CD4-positive, alpha-beta T cell treated with Interleukin-4 for 4 hours (primary cell): Measurements from ENCODE around the gene HPS4.
A peak's percentile ranks its signal among the peaks of the same experiment; 100 is the strongest.

Experiments
- DNase-seq: peaks from one replicate; pipeline ENCODE4 v3.0.0-alpha.2; 2020

Gene HPS4

GRCh38 chr22:26463101-26463661 lies 20.4 kb downstream of the HPS4 start:
- DNase-seq, result no peak

- no peak for DNase-seq
Measured at GRCh38 chr22:26462641-26463040, 20.9 kb downstream of the HPS4 start.

GRCh38 chr22:26462051-26462450 lies 21.5 kb downstream of the HPS4 start:
- no peak for DNase-seq

- peak; percentile 44 for DNase-seq
Measured at GRCh38 chr22:26461188-26461810, 22.3 kb downstream of the HPS4 start.

DNA sequence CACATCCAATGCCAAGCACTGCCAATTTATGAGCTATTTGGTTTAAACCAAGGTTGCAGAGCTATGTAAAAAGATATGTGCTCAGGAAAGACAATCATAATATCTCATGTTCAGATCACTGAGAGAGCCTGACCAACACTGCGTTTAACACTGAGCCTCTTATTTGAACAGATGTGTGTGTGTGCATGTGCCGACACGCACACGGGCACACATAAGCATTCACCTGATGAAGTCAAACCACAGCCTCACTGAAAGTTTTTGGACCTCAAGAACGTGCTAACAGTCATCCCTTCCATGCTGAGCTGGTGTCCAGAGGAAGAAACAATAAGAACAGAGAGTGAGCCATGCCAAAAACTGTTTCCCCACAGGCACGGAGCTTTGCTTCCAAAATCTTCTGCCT lies 23.4 kb downstream of the HPS4 start:
- no peak for DNase-seq

DNA sequence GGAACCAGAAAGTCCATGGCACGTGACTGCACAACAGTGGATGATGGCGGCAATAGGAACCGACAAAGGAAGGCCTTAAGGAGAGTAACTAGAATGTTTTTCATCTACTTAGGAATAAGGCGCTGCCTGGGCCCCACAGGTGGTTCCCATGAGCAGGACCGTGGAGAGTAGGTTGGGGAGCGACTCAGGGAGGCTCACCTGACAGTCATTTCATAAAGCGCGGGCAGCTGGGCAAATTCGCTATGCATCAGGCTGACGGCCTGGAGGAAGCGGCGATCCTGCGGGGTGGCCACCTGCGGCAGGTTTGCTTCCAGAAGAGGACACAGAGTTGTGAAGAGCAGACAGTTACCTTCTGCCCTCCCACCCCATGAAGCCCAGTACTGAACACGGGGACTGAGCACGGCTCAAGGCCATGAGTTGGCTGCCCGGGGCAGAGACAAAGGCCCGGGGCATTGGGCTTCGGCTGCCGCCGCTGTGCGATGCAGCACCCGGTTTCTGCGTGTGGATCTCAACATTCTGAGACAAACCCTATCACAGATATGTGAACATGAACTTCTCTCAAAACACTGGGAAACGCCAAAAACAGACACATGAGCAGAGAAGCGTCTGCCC lies 25.8 kb downstream of the HPS4 start:
- DNase-seq, result no peak

DNA sequence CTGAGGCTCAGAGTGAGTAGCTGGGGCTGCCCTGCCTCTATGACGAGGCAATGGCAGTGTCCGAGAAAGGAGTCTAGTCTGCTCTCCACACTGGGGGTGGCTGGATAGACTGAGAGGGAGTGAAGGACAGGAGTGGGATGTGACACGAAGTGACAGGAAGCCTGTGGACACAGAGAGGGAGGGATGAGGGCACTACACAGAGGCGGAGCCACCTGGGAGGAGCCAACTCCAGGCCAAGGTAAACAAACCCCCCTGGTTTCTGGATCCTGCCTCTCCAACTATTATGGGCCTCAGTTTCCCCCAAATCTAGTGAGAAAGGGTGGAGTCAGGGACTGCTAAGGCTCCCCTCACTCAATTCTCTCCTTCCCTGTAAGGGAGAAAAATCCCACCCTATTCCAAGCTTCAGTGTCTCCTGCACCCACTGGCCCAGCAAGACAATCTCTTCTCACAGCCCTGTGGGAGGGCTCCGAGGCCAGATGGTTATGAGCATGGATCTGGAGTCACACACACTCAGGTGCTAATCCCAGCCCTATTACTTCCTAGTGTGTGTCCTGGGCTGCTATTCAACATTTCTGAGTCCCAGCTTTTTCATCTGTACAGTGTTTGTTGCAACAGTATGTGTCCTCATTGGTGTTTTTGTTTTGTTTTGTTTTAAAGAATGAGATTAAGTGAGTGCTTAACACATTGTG lies 29.6 kb downstream of the HPS4 start:
- DNase-seq, result no peak

DNA sequence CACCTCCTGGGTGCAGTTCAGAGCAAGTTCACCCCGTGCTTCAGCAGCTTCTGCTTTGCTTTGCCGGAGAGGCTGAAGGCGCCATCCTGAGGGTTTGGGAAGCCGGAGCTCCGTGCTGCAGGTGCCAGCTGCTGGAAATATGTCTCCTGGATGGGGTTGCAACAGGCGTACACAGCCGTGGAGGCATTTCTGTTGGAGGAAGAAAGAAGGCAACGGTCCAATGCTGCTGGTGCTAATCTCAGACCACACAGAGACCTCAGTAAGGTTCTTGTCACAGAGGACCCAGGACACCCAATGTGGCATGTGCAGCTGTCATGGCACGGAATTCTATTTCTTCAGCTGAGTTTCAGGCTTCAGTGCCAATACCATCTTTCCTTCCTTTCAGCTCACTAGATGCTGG lies 30.4 kb downstream of the HPS4 start:
- no peak for DNase-seq

- no peak for DNase-seq
Measured at GRCh38 chr22:26452236-26453016, 31.2 kb downstream of the HPS4 start.

- DNase-seq, result no peak
Measured at GRCh38 chr22:26450453-26451185, 33.0 kb downstream of the HPS4 start.

DNA sequence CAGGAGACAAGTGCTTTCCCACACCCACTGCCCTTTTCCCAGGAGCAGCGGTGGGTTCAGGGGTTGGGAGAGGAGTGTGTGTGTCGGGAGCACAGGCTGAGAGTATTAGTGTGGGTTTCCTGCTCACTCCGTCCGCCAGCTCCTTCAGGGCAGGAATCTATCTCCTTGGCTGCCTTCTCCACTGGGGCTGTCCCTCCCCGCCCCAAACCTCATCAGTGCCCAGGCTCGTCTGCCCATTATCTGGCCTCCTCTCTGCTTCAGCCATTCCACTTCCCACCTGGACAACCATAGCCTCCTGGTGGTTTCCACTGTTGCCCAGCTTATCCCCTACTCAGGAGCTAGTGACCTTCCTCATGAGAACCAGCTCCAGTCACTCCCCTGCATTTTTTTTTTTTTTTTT lies 34.6 kb downstream of the HPS4 start:
- DNase-seq, result no peak

GRCh38 chr22:26448334-26448733 lies 35.2 kb downstream of the HPS4 start:
- DNase-seq, result no peak

- no peak for DNase-seq
Measured at GRCh38 chr22:26447584-26448329, 35.8 kb downstream of the HPS4 start.

- DNase-seq, result no peak
Measured at GRCh38 chr22:26446808-26447515, 36.6 kb downstream of the HPS4 start.

- no peak for DNase-seq
Measured at GRCh38 chr22:26445577-26446275, 37.9 kb downstream of the HPS4 start.

DNA sequence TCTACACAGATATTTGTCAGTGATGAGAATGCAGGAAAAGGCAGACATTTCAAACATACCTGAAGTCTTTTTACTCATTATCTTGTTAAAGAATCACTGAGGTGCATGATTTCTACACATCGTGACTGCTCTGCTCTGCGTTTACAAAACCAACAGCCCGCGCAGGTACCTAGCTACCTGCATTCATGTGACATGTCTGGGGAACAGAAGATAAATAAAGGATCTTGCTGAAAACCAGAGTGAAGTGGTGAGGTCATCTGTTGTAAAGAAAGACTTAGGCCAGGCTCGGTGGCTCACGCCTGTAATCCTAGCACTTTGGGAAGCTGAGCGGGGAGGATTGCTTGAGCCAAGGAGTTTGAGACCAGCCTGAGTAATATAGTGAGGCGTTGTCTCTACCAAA lies 38.8 kb downstream of the HPS4 start:
- DNase-seq, result no peak

DNA sequence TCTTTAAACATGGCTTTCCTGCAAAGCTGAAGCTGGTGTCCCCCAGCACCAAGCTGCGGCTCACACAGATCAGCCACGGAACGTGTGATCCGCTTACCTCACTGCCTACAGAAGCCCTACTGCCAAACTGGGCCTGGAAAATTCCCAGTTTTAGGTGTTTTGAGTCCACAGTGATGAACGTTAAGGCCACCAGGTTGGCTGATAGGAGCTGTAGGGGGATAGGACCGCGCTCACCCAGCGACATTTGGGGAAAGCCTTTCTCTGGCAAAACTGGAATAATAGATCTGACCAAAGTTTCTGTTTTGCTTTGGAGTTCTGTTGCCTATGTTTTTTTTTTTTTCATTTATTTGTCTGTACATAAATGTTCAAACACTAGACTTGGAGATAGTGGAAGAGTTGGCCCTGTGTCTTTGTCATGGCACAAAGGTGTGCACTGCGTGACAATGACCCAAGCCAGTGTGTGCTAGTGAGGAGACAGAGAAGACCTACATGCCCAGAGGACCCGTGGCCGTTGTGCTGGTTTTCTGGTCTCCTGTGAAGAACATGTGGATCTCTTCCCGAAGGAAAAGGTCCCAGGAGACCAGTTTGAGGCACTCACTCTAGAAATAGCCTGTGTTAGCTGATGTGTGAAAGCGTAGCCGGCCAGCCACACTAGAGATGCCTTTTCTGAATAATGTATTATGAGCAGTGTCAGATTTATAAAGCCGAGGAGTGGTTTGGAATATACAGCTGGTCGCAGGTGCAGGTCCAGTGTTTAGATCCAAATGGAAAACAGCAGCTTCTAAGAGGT lies 39.5 kb downstream of the HPS4 start:
- no peak for DNase-seq

GRCh38 chr22:26442086-26442756 lies 41.4 kb downstream of the HPS4 start:
- no peak for DNase-seq

GRCh38 chr22:26439559-26439958 lies 44.0 kb downstream of the HPS4 start:
- DNase-seq, result no peak
